ENCODE data around the gene MBD1.
"Not testable (repeated sequence)": the region's sequence is repeated elsewhere in the genome, so short reads cannot be mapped to it uniquely, and the experiment has no call there.

Gene MBD1

DNA sequence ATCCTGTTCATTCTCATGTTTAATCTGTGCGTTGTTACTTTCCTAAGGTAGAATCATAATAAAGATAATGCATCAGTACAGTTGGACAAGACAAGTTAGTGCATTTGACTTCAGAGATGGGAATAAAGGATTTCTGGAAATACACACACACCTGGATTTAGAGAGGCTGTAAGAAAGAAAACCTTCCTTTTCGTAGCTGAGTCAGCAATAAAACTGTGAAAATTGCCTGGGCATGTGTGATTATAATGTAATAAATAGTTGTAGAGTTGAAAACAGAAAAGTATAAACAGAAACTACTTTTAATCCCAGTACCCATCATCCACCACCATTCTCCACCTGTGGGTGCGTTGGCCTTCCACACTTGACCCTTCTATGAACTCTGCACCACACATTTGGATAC, 30.4 kb downstream of the MBD1 start:
- CTCF ChIA-PET = no interaction called here

DNA sequence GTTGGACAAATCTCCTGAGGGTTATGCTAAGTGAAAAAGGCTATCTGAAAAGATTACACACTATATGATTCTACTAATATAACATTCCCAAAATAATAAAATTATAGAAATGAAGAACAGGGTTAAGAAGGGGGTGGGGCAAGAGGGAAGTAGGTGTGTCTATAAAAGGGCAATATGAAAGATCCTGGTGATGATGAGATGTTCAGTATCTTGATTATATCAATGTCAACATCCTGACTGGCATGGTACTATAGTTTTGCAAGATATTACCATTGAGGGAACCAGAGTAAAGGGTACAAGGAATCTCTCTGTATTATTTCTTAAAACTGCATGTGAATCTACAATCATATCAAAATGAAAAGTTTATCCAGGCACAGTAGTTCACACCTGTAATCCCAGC, 31.7 kb downstream of the MBD1 start:
- DNase-seq (ENCODE audit: low spot score) = no peak
- ChIA-PET POLR2A (ENCODE audit: low non-redundant PET) (no interaction called here), CTCF (no interaction called here)
- TF ChIP-seq, protein P1, sequence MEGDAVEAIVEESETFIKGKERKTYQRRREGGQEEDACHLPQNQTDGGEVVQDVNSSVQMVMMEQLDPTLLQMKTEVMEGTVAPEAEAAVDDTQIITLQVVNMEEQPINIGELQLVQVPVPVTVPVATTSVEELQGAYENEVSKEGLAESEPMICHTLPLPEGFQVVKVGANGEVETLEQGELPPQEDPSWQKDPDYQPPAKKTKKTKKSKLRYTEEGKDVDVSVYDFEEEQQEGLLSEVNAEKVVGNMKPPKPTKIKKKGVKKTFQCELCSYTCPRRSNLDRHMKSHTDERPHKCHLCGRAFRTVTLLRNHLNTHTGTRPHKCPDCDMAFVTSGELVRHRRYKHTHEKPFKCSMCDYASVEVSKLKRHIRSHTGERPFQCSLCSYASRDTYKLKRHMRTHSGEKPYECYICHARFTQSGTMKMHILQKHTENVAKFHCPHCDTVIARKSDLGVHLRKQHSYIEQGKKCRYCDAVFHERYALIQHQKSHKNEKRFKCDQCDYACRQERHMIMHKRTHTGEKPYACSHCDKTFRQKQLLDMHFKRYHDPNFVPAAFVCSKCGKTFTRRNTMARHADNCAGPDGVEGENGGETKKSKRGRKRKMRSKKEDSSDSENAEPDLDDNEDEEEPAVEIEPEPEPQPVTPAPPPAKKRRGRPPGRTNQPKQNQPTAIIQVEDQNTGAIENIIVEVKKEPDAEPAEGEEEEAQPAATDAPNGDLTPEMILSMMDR (conservative IDR thresholded peaks at IDR 0.05; ENCODE audit: low read depth) = no peak
- H3K27ac ChIP-seq = no peak overlapping the region

More for the DNA sequence above, 30.4 kb downstream of the MBD1 start:
- no peak overlapping the region for H3K27ac ChIP-seq
- DNase-seq (ENCODE audit: low spot score) = no peak
- TF ChIP-seq, protein P1 (conservative IDR thresholded peaks at IDR 0.05; ENCODE audit: low read depth) = no peak
- POLR2A ChIA-PET (ENCODE audit: low non-redundant PET) = no interaction called here

DNA sequence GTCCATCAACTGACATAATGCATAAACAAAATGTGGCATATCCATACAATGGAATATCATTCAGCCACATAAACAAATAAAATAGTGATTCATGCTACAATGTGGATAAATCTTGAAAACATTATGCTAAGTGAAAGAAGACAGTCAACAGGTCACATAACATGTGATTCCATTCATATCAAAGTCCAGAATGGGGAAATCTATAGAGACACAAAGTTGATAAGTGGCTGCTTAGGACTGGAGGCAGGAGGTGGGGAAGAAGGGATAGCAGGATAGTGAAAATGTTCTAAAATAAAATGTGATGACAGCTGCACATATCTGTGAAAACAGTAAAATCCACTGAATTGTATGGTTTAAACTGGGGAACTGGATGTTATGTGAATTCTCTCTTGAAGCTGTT, 33.8 kb downstream of the MBD1 start:
- ChIA-PET CTCF (no interaction called here), POLR2A (ENCODE audit: low non-redundant PET) (no interaction called here)
- no peak for DNase-seq (ENCODE audit: low spot score)
- no peak overlapping the region for H3K27ac ChIP-seq
- TF ChIP-seq, protein P1 (conservative IDR thresholded peaks at IDR 0.05; ENCODE audit: low read depth) = no peak

DNA sequence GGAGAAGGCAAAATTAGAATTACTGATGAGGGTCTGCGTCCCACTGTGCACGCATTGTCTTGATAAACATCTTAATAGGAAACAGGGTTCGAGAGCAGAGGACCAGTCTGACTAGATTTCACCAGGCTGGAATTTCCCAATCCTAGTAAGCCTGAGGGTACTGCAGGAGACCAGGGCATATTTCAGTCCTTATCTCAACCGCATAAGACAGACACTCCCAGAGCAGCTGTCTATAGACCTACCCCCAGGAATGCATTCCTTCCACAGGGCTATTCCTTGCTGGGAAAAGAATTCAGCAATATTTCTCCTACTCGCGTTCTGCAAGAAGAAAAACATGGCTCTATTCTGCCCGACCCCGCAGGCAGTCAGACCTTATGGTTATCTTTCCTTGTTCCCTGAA, 39.6 kb downstream of the MBD1 start:
- POLR2A ChIA-PET (ENCODE audit: low non-redundant PET); H3K27ac ChIP-seq; DNase-seq (ENCODE audit: low spot score); CTCF ChIA-PET: not testable (repeated sequence)

DNA sequence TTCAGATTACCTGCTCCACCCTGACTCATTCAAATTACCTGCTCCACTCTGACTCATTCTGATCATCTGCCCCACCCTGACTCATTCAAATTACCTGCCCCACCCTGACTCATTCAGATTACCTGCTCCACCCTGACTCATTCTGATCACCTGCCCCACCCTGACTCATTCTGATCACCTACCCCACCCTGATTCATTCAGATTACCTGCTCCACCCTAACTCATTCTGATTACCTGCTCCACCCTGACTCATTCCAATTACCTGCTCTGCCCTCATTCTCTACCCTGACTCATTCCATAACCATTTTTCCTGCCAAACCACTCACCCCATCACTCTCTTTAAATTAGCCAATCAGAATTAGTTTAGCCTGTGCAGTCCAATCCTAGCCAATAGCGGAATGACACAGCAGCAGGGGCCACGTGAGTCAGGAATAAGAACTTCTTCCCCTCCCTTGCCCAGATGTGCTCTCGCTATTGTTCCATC, 41.2 kb downstream of the MBD1 start:
- CTCF ChIA-PET = no interaction called here
- H3K27ac ChIP-seq = peak overlapping the region; percentile 48; the same call in 1 of the 2 replicates
- TF ChIP-seq, protein P1 (conservative IDR thresholded peaks at IDR 0.05; ENCODE audit: low read depth) = no peak
- POLR2A ChIA-PET (ENCODE audit: low non-redundant PET) = no interaction called here
- peak; percentile 31 for DNase-seq (ENCODE audit: low spot score)

DNA sequence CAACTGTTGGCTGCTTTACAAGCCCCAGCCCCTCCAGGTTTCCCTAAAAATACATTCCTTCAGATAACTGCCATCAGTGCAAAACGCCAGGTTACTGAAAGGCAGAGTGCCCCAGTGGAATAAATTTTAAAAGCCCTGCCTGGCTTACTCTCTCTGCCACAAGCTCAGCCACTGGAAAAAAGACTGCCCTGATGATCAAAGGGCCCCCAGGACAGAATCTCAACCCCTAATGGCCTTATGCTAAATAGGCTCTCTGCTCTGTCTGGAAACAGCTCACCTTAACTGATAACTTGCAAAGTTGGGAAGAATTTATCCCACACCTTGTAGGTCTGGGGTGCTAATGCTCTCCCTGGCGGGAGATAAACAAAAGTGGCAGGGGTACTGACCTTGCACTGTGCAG, 48.9 kb downstream of the MBD1 start:
- CTCF ChIA-PET = no interaction called here
- TF ChIP-seq, protein P1 (conservative IDR thresholded peaks at IDR 0.05; ENCODE audit: low read depth) = no peak
- no peak overlapping the region for H3K27ac ChIP-seq
- no peak for DNase-seq (ENCODE audit: low spot score)
- POLR2A ChIA-PET (ENCODE audit: low non-redundant PET) = no interaction called here

DNA sequence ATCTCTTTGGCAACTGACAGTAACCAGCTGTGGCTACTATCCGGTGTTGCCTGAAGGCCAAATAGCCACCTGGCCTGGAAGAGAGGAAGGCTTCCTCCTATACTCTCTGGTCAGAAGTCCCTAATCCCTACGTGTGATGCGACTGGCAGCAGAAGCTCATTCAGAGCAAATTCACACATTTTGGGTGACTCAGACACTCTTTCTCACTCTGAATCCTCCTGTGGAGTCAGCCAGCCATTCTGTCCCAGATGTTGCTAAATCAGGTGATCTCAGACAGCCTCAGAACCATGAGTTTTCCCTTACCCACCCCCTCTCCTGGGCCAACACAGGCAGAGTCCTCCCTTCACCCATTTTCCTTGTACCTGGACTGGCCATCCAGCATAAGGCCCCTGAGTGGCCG, 49.7 kb downstream of the MBD1 start:
- ChIA-PET CTCF (no interaction called here), POLR2A (ENCODE audit: low non-redundant PET) (no interaction called here)
- peak; percentile 8 for DNase-seq (ENCODE audit: low spot score)
- H3K27ac ChIP-seq = peak overlapping the region; percentile 45
- TF ChIP-seq, protein P1 (conservative IDR thresholded peaks at IDR 0.05; ENCODE audit: low read depth) = no peak

DNA sequence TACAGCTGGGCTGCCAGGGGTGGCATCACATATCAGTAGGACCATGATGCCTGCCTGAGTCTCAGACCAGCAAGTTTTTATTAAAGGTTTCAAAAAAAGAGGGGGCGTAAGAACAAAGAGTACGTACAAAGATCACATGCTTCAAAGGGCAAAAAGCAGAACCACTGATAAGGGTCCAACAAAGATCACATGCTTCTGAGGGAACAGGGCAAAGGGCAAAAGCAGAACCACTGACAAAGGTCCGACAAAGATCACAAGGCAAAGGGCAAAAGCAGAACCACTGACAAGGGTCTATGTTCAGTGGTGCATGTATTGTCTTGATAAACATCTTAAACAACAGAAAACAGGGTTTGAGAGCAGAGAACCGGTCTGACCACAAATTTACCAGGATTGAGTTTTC, 61.1 kb downstream of the MBD1 start:
- POLR2A ChIA-PET (ENCODE audit: low non-redundant PET); CTCF ChIA-PET; DNase-seq (ENCODE audit: low spot score); H3K27ac ChIP-seq: not testable (repeated sequence)

Measured in RWPE1 (cell line).